ENCODE data around the gene ARMH4.

DNA sequence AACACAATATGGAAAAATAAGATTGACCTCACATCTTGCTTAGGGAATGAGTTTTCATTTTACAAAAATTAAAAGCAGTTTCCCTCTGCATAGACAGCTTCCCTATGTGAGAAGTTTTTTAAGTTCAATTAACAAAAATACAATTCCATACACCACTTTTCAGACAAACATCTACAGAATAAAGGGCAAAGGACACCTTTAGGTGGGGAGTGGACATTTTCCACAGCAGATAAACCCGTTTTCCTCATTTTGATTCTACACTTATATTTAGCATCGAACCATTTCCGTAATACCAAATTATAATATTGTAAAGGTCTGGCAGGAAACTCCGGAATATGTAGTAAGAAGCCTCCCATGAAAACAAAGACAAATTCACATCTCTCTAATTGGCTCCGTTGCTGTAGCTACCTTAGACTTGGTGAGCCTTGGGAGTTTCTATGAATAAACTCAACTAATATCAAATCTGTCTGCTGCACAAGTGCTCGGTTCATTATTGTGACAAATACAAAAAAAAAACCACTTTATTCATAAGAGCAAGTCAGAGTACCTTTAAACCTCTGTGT lies 1.7 kb downstream of the ARMH4 start:
- peak; percentile 25 for TF ChIP-seq EZH2 (IDR thresholded peaks at IDR 0.05; ENCODE audit: low read length)
- TF ChIP-seq, protein P1, sequence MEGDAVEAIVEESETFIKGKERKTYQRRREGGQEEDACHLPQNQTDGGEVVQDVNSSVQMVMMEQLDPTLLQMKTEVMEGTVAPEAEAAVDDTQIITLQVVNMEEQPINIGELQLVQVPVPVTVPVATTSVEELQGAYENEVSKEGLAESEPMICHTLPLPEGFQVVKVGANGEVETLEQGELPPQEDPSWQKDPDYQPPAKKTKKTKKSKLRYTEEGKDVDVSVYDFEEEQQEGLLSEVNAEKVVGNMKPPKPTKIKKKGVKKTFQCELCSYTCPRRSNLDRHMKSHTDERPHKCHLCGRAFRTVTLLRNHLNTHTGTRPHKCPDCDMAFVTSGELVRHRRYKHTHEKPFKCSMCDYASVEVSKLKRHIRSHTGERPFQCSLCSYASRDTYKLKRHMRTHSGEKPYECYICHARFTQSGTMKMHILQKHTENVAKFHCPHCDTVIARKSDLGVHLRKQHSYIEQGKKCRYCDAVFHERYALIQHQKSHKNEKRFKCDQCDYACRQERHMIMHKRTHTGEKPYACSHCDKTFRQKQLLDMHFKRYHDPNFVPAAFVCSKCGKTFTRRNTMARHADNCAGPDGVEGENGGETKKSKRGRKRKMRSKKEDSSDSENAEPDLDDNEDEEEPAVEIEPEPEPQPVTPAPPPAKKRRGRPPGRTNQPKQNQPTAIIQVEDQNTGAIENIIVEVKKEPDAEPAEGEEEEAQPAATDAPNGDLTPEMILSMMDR (optimal IDR thresholded peaks at IDR 0.05 in 1 of 3, IDR thresholded peaks at IDR 0.05 in 1 of 3, conservative IDR thresholded peaks at IDR 0.05 in 1 of 3; ENCODE audit: extremely low read depth in 1 of 3, insufficient read depth in 2 of 3, low read length in 3 of 3) = no peak

Data from keratinocyte (primary cell).